ENCODE results near the gene GALNT8.

GALNT8 gene

GRCh38 chr12:4787965-4788364 lies 67.8 kb downstream of the GALNT8 start:
- TF ChIP-seq ESRRG (CRISPR knock-in tag; IDR thresholded peaks at IDR 0.05) (no peak), ZC3H10 (CRISPR knock-in tag; IDR thresholded peaks at IDR 0.05) (no peak), GLIS3 (CRISPR knock-in tag; IDR thresholded peaks at IDR 0.05) (no peak), ARNTL (CRISPR knock-in tag; IDR thresholded peaks at IDR 0.05; ENCODE audit: borderline replicate concordance, low read depth) (no peak), TSHZ2 (CRISPR knock-in tag; IDR thresholded peaks at IDR 0.05) (no peak), ZNF70 (CRISPR knock-in tag; IDR thresholded peaks at IDR 0.05) (no peak), ZNF565 (CRISPR knock-in tag; conservative IDR thresholded peaks at IDR 0.05; ENCODE audit: low read depth) (no peak), RARB (CRISPR knock-in tag; IDR thresholded peaks at IDR 0.05) (no peak), CSRNP3 (CRISPR knock-in tag; IDR thresholded peaks at IDR 0.05) (no peak), SNAI2 (CRISPR knock-in tag; IDR thresholded peaks at IDR 0.05) (no peak), BACH2 (CRISPR knock-in tag; IDR thresholded peaks at IDR 0.05; ENCODE audit: borderline replicate concordance) (no peak), PPARA (CRISPR knock-in tag; IDR thresholded peaks at IDR 0.05; ENCODE audit: borderline replicate concordance) (no peak), TCF4 (CRISPR knock-in tag; IDR thresholded peaks at IDR 0.05; ENCODE audit: borderline replicate concordance) (no peak), TOX (CRISPR knock-in tag; IDR thresholded peaks at IDR 0.05; ENCODE audit: borderline replicate concordance) (no peak), ZNF8 (CRISPR knock-in tag; IDR thresholded peaks at IDR 0.05) (no peak), ZFP30 (CRISPR knock-in tag; IDR thresholded peaks at IDR 0.05) (no peak)
- TF ChIP-seq, protein P1, sequence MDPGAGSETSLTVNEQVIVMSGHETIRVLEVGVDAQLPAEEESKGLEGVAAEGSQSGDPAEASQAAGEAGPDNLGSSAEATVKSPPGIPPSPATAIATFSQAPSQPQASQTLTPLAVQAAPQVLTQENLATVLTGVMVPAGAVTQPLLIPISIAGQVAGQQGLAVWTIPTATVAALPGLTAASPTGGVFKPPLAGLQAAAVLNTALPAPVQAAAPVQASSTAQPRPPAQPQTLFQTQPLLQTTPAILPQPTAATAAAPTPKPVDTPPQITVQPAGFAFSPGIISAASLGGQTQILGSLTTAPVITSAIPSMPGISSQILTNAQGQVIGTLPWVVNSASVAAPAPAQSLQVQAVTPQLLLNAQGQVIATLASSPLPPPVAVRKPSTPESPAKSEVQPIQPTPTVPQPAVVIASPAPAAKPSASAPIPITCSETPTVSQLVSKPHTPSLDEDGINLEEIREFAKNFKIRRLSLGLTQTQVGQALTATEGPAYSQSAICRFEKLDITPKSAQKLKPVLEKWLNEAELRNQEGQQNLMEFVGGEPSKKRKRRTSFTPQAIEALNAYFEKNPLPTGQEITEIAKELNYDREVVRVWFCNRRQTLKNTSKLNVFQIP (CRISPR knock-in tag; IDR thresholded peaks at IDR 0.05; ENCODE audit: borderline replicate concordance, low read depth) = no peak
- TF ChIP-seq, protein P2, sequence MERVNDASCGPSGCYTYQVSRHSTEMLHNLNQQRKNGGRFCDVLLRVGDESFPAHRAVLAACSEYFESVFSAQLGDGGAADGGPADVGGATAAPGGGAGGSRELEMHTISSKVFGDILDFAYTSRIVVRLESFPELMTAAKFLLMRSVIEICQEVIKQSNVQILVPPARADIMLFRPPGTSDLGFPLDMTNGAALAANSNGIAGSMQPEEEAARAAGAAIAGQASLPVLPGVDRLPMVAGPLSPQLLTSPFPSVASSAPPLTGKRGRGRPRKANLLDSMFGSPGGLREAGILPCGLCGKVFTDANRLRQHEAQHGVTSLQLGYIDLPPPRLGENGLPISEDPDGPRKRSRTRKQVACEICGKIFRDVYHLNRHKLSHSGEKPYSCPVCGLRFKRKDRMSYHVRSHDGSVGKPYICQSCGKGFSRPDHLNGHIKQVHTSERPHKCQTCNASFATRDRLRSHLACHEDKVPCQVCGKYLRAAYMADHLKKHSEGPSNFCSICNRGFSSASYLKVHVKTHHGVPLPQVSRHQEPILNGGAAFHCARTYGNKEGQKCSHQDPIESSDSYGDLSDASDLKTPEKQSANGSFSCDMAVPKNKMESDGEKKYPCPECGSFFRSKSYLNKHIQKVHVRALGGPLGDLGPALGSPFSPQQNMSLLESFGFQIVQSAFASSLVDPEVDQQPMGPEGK (CRISPR knock-in tag; IDR thresholded peaks at IDR 0.05; ENCODE audit: borderline replicate concordance) = no peak
- TF ChIP-seq, protein P3, sequence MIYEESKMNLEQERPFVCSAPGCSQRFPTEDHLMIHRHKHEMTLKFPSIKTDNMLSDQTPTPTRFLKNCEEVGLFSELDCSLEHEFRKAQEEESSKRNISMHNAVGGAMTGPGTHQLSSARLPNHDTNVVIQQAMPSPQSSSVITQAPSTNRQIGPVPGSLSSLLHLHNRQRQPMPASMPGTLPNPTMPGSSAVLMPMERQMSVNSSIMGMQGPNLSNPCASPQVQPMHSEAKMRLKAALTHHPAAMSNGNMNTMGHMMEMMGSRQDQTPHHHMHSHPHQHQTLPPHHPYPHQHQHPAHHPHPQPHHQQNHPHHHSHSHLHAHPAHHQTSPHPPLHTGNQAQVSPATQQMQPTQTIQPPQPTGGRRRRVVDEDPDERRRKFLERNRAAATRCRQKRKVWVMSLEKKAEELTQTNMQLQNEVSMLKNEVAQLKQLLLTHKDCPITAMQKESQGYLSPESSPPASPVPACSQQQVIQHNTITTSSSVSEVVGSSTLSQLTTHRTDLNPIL (CRISPR knock-in tag; IDR thresholded peaks at IDR 0.05; ENCODE audit: low read depth) = no peak
- ATAC-seq = no peak

GRCh38 chr12:4789776-4790175 lies 69.6 kb downstream of the GALNT8 start:
- no peak for ATAC-seq
- TF ChIP-seq, protein P1 (CRISPR knock-in tag; IDR thresholded peaks at IDR 0.05; ENCODE audit: borderline replicate concordance, low read depth) = no peak
- TF ChIP-seq ZC3H10 (CRISPR knock-in tag; IDR thresholded peaks at IDR 0.05) = no peak
- no peak for TF ChIP-seq ZNF565 (CRISPR knock-in tag; conservative IDR thresholded peaks at IDR 0.05; ENCODE audit: low read depth)
- TF ChIP-seq OSR1 (CRISPR knock-in tag; IDR thresholded peaks at IDR 0.05) = no peak
- TF ChIP-seq TSHZ2 (CRISPR knock-in tag; IDR thresholded peaks at IDR 0.05) = no peak
- no peak for TF ChIP-seq ZFP30 (CRISPR knock-in tag; IDR thresholded peaks at IDR 0.05)
- no peak for TF ChIP-seq ZNF8 (CRISPR knock-in tag; IDR thresholded peaks at IDR 0.05)
- TF ChIP-seq BACH2 (CRISPR knock-in tag; IDR thresholded peaks at IDR 0.05; ENCODE audit: borderline replicate concordance) = no peak
- no peak for TF ChIP-seq ISL1 (CRISPR knock-in tag; IDR thresholded peaks at IDR 0.05)
- no peak for TF ChIP-seq CSDC2 (CRISPR knock-in tag; IDR thresholded peaks at IDR 0.05)
- TF ChIP-seq GLIS3 (CRISPR knock-in tag; IDR thresholded peaks at IDR 0.05) = no peak
